Neural cell (in vitro differentiated cells): Measurements from ENCODE around the gene CDC5L. TPM values are rescaled to one million over a fixed set of nuclear protein-coding genes. Genes with fewer than 3 reads are reported as not detected.

ENCODE experiments used
- H2AFZ ChIP-seq: fragments of 200-600, 300-800 bp; sonication (generic), shearing (Covaris generic); 2 replicates; pipeline ENCODE4 v1.6.0; 2014; ENCODE audit warnings: low read depth, mild to moderate bottlenecking, antibody characterized with exemption, low read length, moderate library complexity
- H3F3A ChIP-seq: fragments of 200-600 bp; shearing (Covaris generic); 2 replicates; pipeline ENCODE4 v1.6.1; 2016; ENCODE audit warnings: mild to moderate bottlenecking, moderate library complexity, mixed read lengths, antibody characterized with exemption, low read length; ENCODE audit not compliant: insufficient read depth, poor library complexity, severe bottlenecking
- H3K27ac ChIP-seq: fragments of 200-600, 300-800 bp; sonication (generic), shearing (Covaris generic); 2 replicates; pipeline ENCODE4 v1.5.1; 2014; ENCODE audit warnings: mild to moderate bottlenecking, low read length, moderate library complexity
- H3K27me3 ChIP-seq: fragments of 300-800, 200-600 bp; sonication (generic), shearing (Covaris generic); 2 replicates; pipeline ENCODE4 v1.6.0; 2014; ENCODE audit warnings: mild to moderate bottlenecking, low read depth, low read length, moderate library complexity; ENCODE audit not compliant: insufficient read depth
- H3K36me3 ChIP-seq: fragments of 300-800, 200-600 bp; sonication (generic), shearing (Covaris generic); 2 replicates; pipeline ENCODE4 v1.5.1; 2014; ENCODE audit warnings: mild to moderate bottlenecking, antibody characterized with exemption, low read length, moderate library complexity; ENCODE audit not compliant: insufficient read depth
- H3K4me2 ChIP-seq: fragments of 300-800, 200-600 bp; sonication (generic), shearing (Covaris generic); 2 replicates; pipeline ENCODE4 v1.6.0; 2014; ENCODE audit warnings: mild to moderate bottlenecking, low read length
- H3K4me3 ChIP-seq: fragments of 300-800, 200-600 bp; sonication (generic), shearing (Covaris generic); 2 replicates; pipeline ENCODE4 v1.5.1; 2014; ENCODE audit warnings: mild to moderate bottlenecking, low read length, moderate library complexity
- H3K79me2 ChIP-seq: fragments of 200-600 bp; shearing (Covaris generic); replicated peaks from 2 replicates; pipeline ENCODE4 v1.6.0; 2014; ENCODE audit warnings: mild to moderate bottlenecking, low read length, moderate library complexity; ENCODE audit not compliant: insufficient read depth
- H3K9ac ChIP-seq: fragments of 300-800, 200-600 bp; sonication (generic), shearing (Covaris generic); 2 replicates; pipeline ENCODE4 v1.6.1; 2016; ENCODE audit warnings: mild to moderate bottlenecking, low read length, mixed read lengths
- H3K9me2 ChIP-seq: fragments of 200-600 bp; shearing (Covaris generic); 2 replicates; pipeline ENCODE4 v1.6.1; 2016; ENCODE audit warnings: mild to moderate bottlenecking, low read length, mixed read lengths; ENCODE audit not compliant: insufficient read depth
- H3K9me3 ChIP-seq: fragments of 200-600, 300-800 bp; sonication (generic), shearing (Covaris generic); 2 replicates; pipeline ENCODE4 v1.6.1; 2016; ENCODE audit warnings: mild to moderate bottlenecking, mixed run types, low read length, moderate library complexity, mixed read lengths
- H4K20me1 ChIP-seq: fragments of 200-600 bp; shearing (Covaris generic); 2 replicates; pipeline ENCODE4 v1.6.1; 2016; ENCODE audit warnings: mild to moderate bottlenecking, mixed run types; ENCODE audit not compliant: insufficient read depth
- EP300 ChIP-seq: fragments of 450-650 bp; conservative IDR thresholded peaks from 2 replicates; pipeline ENCODE4 v1.6.1; 2014; ENCODE audit warnings: antibody characterized with exemption, mild to moderate bottlenecking, moderate library complexity; ENCODE audit not compliant: poor library complexity, severe bottlenecking
- EZH2 ChIP-seq: fragments of 200-600, 300-800 bp; shearing (Covaris generic), sonication (generic); IDR thresholded peaks from 2 replicates; pipeline ENCODE4 v1.6.1; 2014; ENCODE audit warnings: antibody characterized with exemption, low read length, borderline replicate concordance, mild to moderate bottlenecking; ENCODE audit not compliant: insufficient read depth, poor library complexity, severe bottlenecking
- MXI1 ChIP-seq: fragments of 450-650 bp; conservative IDR thresholded peaks from 2 replicates; pipeline ENCODE4 v1.6.1; 2014; ENCODE audit warnings: antibody characterized with exemption, mild to moderate bottlenecking; ENCODE audit not compliant: poor library complexity, severe bottlenecking
- POLR2AphosphoS5 ChIP-seq: IDR thresholded peaks from 2 replicates; pipeline ENCODE4 v1.6.1; 2012
- RAD21 ChIP-seq: fragments of 450-650 bp; conservative IDR thresholded peaks from 2 replicates; pipeline ENCODE4 v1.6.1; 2014; ENCODE audit warnings: antibody characterized with exemption, mild to moderate bottlenecking, moderate library complexity
- SMC3 ChIP-seq: fragments of 450-650 bp; conservative IDR thresholded peaks from 2 replicates; pipeline ENCODE4 v1.6.1; 2014; ENCODE audit warnings: antibody characterized with exemption, mild to moderate bottlenecking, moderate library complexity; ENCODE audit not compliant: poor library complexity
- TAF1 ChIP-seq: IDR thresholded peaks from 2 replicates; pipeline ENCODE4 v1.6.1; 2012; ENCODE audit warnings: low read depth
- polyA plus RNA-seq: library from polyadenylated mRNA; depleted of rRNA; stranded (reverse); fragments of >200 nt; gene quantifications from 2 replicates; pipeline ENCODE4 v1.2.3, GENCODE V29; 2014
- TF ChIP-seq, protein P1 (sequence below): fragments of 450-650 bp; IDR thresholded peaks from 2 replicates; pipeline ENCODE4 v1.5.1; 2014; ENCODE audit warnings: antibody characterized with exemption, mild to moderate bottlenecking, moderate library complexity; ENCODE audit not compliant: poor library complexity, severe bottlenecking
- TF ChIP-seq, protein P2 (sequence below): IDR thresholded peaks from 2 replicates; pipeline ENCODE4 v1.6.1; 2012; ENCODE audit warnings: borderline replicate concordance

CDC5L gene
- polyA plus RNA-seq, 1 donor from 2014 or later: 28.9 TPM

DNA sequence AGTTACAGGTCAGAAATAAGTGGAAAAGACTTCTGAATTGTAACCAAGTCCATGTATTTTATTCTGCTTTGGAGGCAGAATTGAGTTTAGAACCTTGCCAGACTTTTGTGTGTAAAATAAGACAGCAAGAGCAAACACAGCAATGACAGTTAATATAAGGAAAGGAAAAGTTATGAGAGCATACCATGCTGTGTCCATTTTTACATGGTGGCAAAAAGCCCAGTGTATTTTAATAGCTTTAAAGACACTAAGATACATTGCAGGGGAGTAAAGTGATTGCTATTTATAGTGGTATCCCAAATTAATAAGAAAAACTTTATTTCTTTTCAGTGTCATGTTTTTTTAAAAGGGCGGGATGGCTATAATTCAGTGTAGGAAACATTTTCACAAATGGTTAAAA, 45.2 kb downstream of the CDC5L start:
- H3K27me3 ChIP-seq: no peaks in the 10 kb centered on the region
- H2AFZ ChIP-seq: no peak overlapping the region
- no peaks in the 10 kb centered on the region for H4K20me1 ChIP-seq
- H3K9me3 ChIP-seq: no peaks in the 10 kb centered on the region
- H3K36me3 ChIP-seq: no peaks in the 10 kb centered on the region
- no peak for TF ChIP-seq EP300
- no peak for TF ChIP-seq TAF1
- no peak for TF ChIP-seq SMC3
- TF ChIP-seq MXI1: no peak
- TF ChIP-seq, protein P1, sequence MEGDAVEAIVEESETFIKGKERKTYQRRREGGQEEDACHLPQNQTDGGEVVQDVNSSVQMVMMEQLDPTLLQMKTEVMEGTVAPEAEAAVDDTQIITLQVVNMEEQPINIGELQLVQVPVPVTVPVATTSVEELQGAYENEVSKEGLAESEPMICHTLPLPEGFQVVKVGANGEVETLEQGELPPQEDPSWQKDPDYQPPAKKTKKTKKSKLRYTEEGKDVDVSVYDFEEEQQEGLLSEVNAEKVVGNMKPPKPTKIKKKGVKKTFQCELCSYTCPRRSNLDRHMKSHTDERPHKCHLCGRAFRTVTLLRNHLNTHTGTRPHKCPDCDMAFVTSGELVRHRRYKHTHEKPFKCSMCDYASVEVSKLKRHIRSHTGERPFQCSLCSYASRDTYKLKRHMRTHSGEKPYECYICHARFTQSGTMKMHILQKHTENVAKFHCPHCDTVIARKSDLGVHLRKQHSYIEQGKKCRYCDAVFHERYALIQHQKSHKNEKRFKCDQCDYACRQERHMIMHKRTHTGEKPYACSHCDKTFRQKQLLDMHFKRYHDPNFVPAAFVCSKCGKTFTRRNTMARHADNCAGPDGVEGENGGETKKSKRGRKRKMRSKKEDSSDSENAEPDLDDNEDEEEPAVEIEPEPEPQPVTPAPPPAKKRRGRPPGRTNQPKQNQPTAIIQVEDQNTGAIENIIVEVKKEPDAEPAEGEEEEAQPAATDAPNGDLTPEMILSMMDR: no peak
- TF ChIP-seq, protein P2, sequence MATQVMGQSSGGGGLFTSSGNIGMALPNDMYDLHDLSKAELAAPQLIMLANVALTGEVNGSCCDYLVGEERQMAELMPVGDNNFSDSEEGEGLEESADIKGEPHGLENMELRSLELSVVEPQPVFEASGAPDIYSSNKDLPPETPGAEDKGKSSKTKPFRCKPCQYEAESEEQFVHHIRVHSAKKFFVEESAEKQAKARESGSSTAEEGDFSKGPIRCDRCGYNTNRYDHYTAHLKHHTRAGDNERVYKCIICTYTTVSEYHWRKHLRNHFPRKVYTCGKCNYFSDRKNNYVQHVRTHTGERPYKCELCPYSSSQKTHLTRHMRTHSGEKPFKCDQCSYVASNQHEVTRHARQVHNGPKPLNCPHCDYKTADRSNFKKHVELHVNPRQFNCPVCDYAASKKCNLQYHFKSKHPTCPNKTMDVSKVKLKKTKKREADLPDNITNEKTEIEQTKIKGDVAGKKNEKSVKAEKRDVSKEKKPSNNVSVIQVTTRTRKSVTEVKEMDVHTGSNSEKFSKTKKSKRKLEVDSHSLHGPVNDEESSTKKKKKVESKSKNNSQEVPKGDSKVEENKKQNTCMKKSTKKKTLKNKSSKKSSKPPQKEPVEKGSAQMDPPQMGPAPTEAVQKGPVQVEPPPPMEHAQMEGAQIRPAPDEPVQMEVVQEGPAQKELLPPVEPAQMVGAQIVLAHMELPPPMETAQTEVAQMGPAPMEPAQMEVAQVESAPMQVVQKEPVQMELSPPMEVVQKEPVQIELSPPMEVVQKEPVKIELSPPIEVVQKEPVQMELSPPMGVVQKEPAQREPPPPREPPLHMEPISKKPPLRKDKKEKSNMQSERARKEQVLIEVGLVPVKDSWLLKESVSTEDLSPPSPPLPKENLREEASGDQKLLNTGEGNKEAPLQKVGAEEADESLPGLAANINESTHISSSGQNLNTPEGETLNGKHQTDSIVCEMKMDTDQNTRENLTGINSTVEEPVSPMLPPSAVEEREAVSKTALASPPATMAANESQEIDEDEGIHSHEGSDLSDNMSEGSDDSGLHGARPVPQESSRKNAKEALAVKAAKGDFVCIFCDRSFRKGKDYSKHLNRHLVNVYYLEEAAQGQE: no peak
- no peak for TF ChIP-seq POLR2AphosphoS5
- TF ChIP-seq RAD21: no peak
- TF ChIP-seq EZH2: no peak
- H3K4me3 ChIP-seq: no peak overlapping the region
- no peaks in the 10 kb centered on the region for H3F3A ChIP-seq
- no peak overlapping the region for H3K27ac ChIP-seq
- no peaks in the 10 kb centered on the region for H3K79me2 ChIP-seq
- H3K9me2 ChIP-seq: no peaks in the 10 kb centered on the region
- H3K9ac ChIP-seq: no peak overlapping the region
- no peak overlapping the region for H3K4me2 ChIP-seq

DNA sequence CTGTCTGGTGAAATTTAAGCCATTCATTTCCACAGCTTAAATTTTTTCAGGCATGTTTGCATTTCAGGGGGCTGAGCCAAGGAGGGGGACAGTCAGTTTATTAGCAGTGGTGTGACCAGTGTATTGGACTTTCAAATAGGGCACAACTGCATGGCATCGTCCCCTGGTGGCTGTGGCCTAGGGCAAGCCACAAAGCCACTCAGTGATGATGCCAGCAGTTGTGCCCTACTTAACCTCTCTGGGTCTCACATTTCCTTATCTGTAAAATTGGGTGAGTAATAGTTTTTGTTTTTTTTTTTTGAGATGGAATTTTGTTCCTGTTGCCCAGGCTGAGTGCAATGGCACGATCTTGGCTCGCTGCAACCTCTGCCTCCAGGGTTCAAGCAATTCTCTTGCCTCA, 48.0 kb downstream of the CDC5L start:
- Histone ChIP-seq H3K9ac (no peak overlapping the region), H3K36me3 (no peaks in the 10 kb centered on the region), H3K27ac (no peak overlapping the region), H3K79me2 (no peaks in the 10 kb centered on the region), H3F3A (no peaks in the 10 kb centered on the region), H4K20me1 (no peaks in the 10 kb centered on the region), H3K27me3 (no peaks in the 10 kb centered on the region), H3K9me3 (no peaks in the 10 kb centered on the region), H3K4me3 (no peak overlapping the region), H3K9me2 (no peaks in the 10 kb centered on the region), H3K4me2 (no peak overlapping the region), H2AFZ (no peak overlapping the region)
- TF ChIP-seq TAF1 (no peak), SMC3 (no peak), MXI1 (no peak), POLR2AphosphoS5 (no peak), RAD21 (no peak), EZH2 (no peak), EP300 (no peak)
- TF ChIP-seq, protein P1: no peak
- TF ChIP-seq, protein P2: no peak
